Stomach smooth muscle (tissue), 2 donors: ENCODE data around the gene SMIM24.
"Not testable (repeated sequence)": the region's sequence is repeated elsewhere in the genome, so short reads cannot be mapped to it uniquely, and the experiment has no call there.

Experiments
- H3K27ac ChIP-seq: one replicate; pipeline ENCODE4 v1.7.0; 2013; ENCODE audit warnings: mild to moderate bottlenecking, low read length, inconsistent platforms
- H3K27me3 ChIP-seq, 2 donors: one replicate each; pipeline ENCODE4 v1.7.0; 2013; ENCODE audit warnings: low read length in 2 of 2; ENCODE audit not compliant: insufficient read depth in 2 of 2, control insufficient read depth in 1 of 2
- H3K36me3 ChIP-seq, 2 donors: one replicate each; pipeline ENCODE4 v1.7.0; 2013; ENCODE audit warnings: low read length in 2 of 2; ENCODE audit not compliant: control insufficient read depth in 2 of 2, insufficient read depth in 2 of 2
- H3K4me1 ChIP-seq: one replicate; pipeline ENCODE4 v1.7.0; 2013; ENCODE audit warnings: low read length; ENCODE audit not compliant: control insufficient read depth, insufficient read depth
- H3K4me3 ChIP-seq, 2 donors: one replicate each; pipeline ENCODE4 v1.7.0; 2013; ENCODE audit warnings: low read length in 2 of 2
- H3K9ac ChIP-seq, 2 donors: one replicate each; pipeline ENCODE4 v1.7.0; 2013; ENCODE audit warnings: low read length in 2 of 2, mild to moderate bottlenecking in 1 of 2
- H3K9me3 ChIP-seq, 2 donors: one replicate each; pipeline ENCODE4 v1.7.0; 2013; ENCODE audit warnings: low read length in 2 of 2; ENCODE audit not compliant: control insufficient read depth in 2 of 2
- donor health status: healthy.
- donor health status: Pancreatic carcinoma.

Gene SMIM24

DNA sequence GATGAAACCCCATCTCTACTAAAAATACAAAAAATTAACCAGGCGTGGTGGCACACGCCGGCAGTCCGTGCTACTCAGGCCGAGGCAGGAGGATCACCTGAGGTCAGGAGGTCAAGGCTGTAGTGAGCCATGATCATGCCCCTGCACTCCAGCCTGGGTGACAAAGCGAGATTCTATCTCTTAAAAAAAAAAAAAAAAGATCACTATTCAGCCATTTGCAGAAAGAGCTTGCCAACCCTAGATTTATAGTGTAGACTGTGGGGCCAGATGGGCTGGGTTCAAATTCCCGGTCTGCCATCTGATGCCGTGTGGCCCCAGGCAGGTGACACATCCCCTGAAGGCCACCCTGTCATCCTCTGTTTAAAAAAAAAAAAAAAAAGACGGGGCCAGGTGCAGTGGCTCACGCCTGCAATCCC is 28.9 kb downstream of the SMIM24 start:
- no peak overlapping the region for H3K4me3 ChIP-seq
- peak overlapping the region in 1 of 2 donors; percentile 32 for H3K9ac ChIP-seq
- peak overlapping the region; percentile 69 for H3K27ac ChIP-seq
- no peaks in the 10 kb centered on the region for H3K27me3 ChIP-seq
- no peaks in the 10 kb centered on the region for H3K9me3 ChIP-seq
- H3K36me3 ChIP-seq, result peaks cover 40% of the 10 kb centered on the region in 2 donors
- H3K4me1 ChIP-seq, result peaks cover 4% of the 10 kb centered on the region

GRCh38 chr19:3450796-3451411 is 29.4 kb downstream of the SMIM24 start:
- peaks cover 9% of the 10 kb centered on the region for H3K4me1 ChIP-seq
- no peaks in the 10 kb centered on the region for H3K27me3 ChIP-seq
- H3K9me3 ChIP-seq, result no peaks in the 10 kb centered on the region
- no peak overlapping the region for H3K4me3 ChIP-seq
- peak overlapping the region; percentile 69 for H3K27ac ChIP-seq
- H3K9ac ChIP-seq, result no peak overlapping the region
- peaks cover 42 to 44% of the 10 kb centered on the region in 2 donors for H3K36me3 ChIP-seq

- H3K27ac ChIP-seq, result no peak overlapping the region
- no peak overlapping the region for H3K9ac ChIP-seq
- no peaks in the 10 kb centered on the region for H3K9me3 ChIP-seq
- no peak overlapping the region for H3K4me3 ChIP-seq
- H3K36me3 ChIP-seq, result peaks cover 34 to 35% of the 10 kb centered on the region in 2 donors
- H3K27me3 ChIP-seq, result no peaks in the 10 kb centered on the region
- H3K4me1 ChIP-seq, result peaks cover 27% of the 10 kb centered on the region
Measured at GRCh38 chr19:3448616-3449334, 31.6 kb downstream of the SMIM24 start.

GRCh38 chr19:3446657-3447056 is 33.7 kb downstream of the SMIM24 start:
- peaks cover 35% of the 10 kb centered on the region for H3K4me1 ChIP-seq
- H3K36me3 ChIP-seq, result peaks cover 24 to 27% of the 10 kb centered on the region in 2 donors
- not testable (repeated sequence) for H3K4me3 ChIP-seq, H3K27me3 ChIP-seq, H3K27ac ChIP-seq, H3K9ac ChIP-seq, H3K9me3 ChIP-seq

GRCh38 chr19:3444695-3445234 is 35.6 kb downstream of the SMIM24 start:
- Histone ChIP-seq H3K9me3 (no peaks in the 10 kb centered on the region), H3K4me3 (peak overlapping the region; percentile 1 to 40), H3K27ac (peak overlapping the region; percentile 24), H3K36me3 (peaks cover 19 to 27% of the 10 kb centered on the region in 2 donors), H3K9ac (no peak overlapping the region), H3K4me1 (peaks cover 35% of the 10 kb centered on the region), H3K27me3 (no peaks in the 10 kb centered on the region)

DNA sequence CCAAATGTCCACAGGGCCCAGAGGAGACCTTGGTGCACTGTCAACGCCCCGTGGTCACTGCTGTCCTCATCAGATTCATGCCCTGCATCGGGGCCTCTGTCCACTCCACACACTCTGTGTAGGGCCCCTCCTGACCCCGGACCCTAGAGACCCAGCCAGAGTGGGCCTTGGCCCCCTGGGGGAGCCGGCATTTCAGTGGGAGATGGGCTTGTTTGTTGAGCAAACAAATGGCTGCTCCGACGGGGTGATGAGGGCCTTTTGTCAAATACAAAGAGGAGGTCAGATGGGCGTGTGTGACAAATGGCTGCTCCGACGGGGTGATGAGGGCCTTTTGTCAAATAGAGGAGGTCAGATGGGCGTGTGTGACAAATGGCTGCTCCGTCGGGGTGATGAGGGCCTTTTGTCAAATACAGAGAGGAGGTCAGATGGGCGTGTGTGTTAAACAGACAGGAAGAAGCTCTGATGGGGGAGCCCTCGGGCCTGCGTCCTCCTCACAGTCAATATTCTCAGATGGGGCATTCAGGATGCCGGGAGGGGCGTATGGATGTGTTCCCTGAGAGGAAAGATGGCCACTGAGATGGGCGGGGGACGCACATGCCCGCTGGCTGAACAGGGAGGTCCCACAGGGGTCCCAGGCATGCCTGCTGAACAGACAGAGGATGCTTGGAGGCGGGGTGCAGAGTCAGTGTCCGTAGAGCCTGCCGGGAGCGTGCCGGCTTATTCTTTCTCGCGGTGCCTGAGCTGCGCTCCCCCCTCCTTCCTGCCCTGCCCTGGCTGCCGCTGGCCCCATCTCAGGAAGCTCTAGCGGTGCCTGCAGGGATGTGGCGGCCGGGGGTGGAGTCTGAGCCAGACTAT is 36.3 kb downstream of the SMIM24 start:
- no peaks in the 10 kb centered on the region for H3K27me3 ChIP-seq
- H3K4me1 ChIP-seq, result peaks cover 35% of the 10 kb centered on the region
- H3K4me3 ChIP-seq, result peak overlapping the region in 1 of 2 donors; percentile 44
- H3K9me3 ChIP-seq, result no peaks in the 10 kb centered on the region
- H3K36me3 ChIP-seq, result peaks cover 17 to 25% of the 10 kb centered on the region in 2 donors
- H3K9ac ChIP-seq, result no peak overlapping the region
- H3K27ac ChIP-seq, result peak overlapping the region; percentile 24

GRCh38 chr19:3442487-3443071 is 37.7 kb downstream of the SMIM24 start:
- Histone ChIP-seq H3K9ac (no peak overlapping the region), H3K27ac (no peak overlapping the region), H3K36me3 (peaks cover 20% of the 10 kb centered on the region in 2 donors), H3K4me3 (no peak overlapping the region), H3K4me1 (peaks cover 35% of the 10 kb centered on the region), H3K27me3 (no peaks in the 10 kb centered on the region), H3K9me3 (no peaks in the 10 kb centered on the region)

DNA sequence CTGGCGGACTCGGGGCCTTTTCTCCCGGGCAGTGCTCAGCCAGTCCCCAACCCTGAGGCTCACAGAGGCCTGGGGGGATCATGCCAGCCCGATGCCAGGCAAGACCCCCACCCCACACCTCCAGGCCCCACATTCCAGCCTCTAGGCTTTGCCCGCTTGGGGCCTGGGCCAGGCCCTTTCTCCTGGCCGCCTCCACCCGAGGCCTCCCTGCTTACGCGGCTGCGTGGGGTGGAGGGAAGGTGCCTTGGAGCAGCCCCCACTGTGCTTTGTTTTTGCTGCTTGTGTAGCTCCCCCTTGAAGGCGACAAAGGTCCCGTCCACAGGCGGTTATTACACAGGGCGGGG is 38.4 kb downstream of the SMIM24 start:
- Histone ChIP-seq H3K4me1 (peaks cover 35% of the 10 kb centered on the region), H3K9ac (no peak overlapping the region)

DNA sequence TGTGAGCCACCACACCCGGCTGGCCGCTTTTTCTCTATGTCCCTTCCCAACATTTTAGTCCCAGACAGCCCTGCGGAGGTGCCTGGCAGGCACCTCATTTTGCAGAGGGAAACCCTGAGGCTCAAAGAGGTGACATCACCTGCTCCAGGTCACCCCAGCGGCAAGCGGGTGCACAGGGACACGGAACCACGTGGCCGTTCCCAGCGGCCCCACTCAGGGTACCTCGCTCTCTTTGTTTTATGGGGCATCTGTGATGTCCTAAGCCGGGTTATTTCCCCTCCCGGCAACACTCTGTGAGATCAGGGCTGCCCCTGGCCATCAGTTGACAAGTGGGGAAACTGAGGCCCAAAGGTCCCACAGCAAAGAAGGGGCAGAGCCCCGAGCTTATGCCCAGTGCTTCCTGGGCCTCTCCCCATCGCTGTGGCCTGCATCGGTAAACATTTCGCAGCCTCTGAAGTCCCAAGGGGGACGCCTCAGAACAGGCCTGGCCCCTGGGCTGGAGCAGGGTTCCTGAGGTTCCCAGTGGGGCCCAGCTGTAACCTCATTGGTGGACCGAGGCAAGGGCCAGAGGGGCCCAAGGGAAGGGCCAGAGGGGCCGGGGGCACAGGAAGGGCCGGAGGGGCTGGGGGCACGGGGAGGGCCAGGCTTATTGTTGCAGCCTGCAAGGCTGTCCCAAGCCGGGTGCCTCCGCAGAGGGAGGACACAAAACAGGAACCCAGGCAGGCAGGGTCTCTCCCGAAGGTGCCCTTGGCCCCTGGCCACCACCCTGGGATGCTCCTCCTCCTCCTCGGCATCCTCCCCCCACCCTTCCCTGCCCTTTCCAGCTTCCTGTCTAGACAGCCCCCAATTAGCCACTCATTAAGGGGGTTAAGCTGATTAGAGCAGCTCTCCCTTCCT is 39.0 kb downstream of the SMIM24 start:
- peaks cover 35% of the 10 kb centered on the region for H3K4me1 ChIP-seq

More for the DNA sequence above, 38.4 kb downstream of the SMIM24 start:
- no peaks in the 10 kb centered on the region for H3K9me3 ChIP-seq
- H3K36me3 ChIP-seq, result peaks cover 20% of the 10 kb centered on the region in 2 donors
- no peak overlapping the region for H3K4me3 ChIP-seq
- no peak overlapping the region for H3K27ac ChIP-seq
- H3K27me3 ChIP-seq, result no peaks in the 10 kb centered on the region

More for the DNA sequence above, 39.0 kb downstream of the SMIM24 start:
- Histone ChIP-seq H3K9ac (no peak overlapping the region), H3K27me3 (no peaks in the 10 kb centered on the region), H3K36me3 (peaks cover 20 to 23% of the 10 kb centered on the region in 2 donors), H3K27ac (no peak overlapping the region), H3K4me3 (no peak overlapping the region), H3K9me3 (no peaks in the 10 kb centered on the region)
